IMR-90 (cell line): ENCODE results near the gene TP73. TPM values are rescaled to one million over a fixed set of nuclear protein-coding genes. Genes with fewer than 3 reads are reported as not detected.

Experiments used
- ATAC-seq: fragments of 200-7000 bp; cut with Tn5 transposase; 2 replicates; pipeline ENCODE4 v1.9.1; 2020; ENCODE audit warnings: low read depth, mild to moderate bottlenecking, moderate library complexity
- BruUV-seq: library from RNA; stranded (reverse); fragments of 400-500 nt; replicated peaks from 2 replicates; lab custom pipeline; 2021; lab: Mats Ljungman, UMichigan
- CTCF ChIA-PET: fragments of 300-600 bp; formaldehyde crosslinking; extraction: SDS; loops from one replicate; lab custom pipeline; 2021; ENCODE audit warnings: antibody characterized with exemption; lab: Yijun Ruan, JAX
- POLR2A ChIA-PET: fragments of 300-600 bp; sonication (Branson Sonifier 250); formaldehyde crosslinking; loops from one replicate; lab custom pipeline; 2022; ENCODE audit warnings: antibody characterized with exemption; ENCODE audit not compliant: unreplicated experiment; lab: Charles Lee
- DNase-seq: peaks from one replicate; pipeline ENCODE4 v3.0.0; 2013
- H2AFZ ChIP-seq: replicated peaks from 2 replicates; pipeline ENCODE3; 2013; ENCODE audit warnings: low read length, mild to moderate bottlenecking; ENCODE audit not compliant: poor library complexity
- H2AK5ac ChIP-seq: 2 replicates; pipeline ENCODE4 v1.6.1; 2013; ENCODE audit warnings: low read depth, low read length, inconsistent platforms
- H2AK9ac ChIP-seq: replicated peaks from 2 replicates; pipeline ENCODE3; 2013; ENCODE audit warnings: mild to moderate bottlenecking, low read depth, low read length, moderate library complexity; ENCODE audit not compliant: poor library complexity
- H2BK120ac ChIP-seq: 2 replicates; pipeline ENCODE4 v1.6.1; 2013; ENCODE audit warnings: low read depth, low read length, inconsistent platforms
- H2BK15ac ChIP-seq: 3 replicates; pipeline ENCODE4 v1.6.1; 2013; ENCODE audit warnings: low read depth, low read length, inconsistent platforms
- H2BK20ac ChIP-seq: 2 replicates; pipeline ENCODE4 v1.6.1; 2013; ENCODE audit warnings: low read depth, mild to moderate bottlenecking, inconsistent platforms, low read length, moderate library complexity
- H2BK5ac ChIP-seq: 2 replicates; pipeline ENCODE4 v1.6.1; 2013; ENCODE audit warnings: mild to moderate bottlenecking, low read depth, low read length, inconsistent platforms; ENCODE audit not compliant: poor library complexity, severe bottlenecking
- H3K14ac ChIP-seq: replicated peaks from 2 replicates; pipeline ENCODE4 v1.6.1; 2013; ENCODE audit warnings: low read depth, low read length, inconsistent platforms
- H3K18ac ChIP-seq: 2 replicates; pipeline ENCODE4 v1.6.1; 2013; ENCODE audit warnings: low read depth, low read length, control low read depth
- H3K23ac ChIP-seq: 2 replicates; pipeline ENCODE4 v1.6.1; 2013; ENCODE audit warnings: low read depth, low read length, inconsistent platforms
- H3K27ac ChIP-seq: 2 replicates; pipeline ENCODE4 v1.5.1; 2013; ENCODE audit warnings: mild to moderate bottlenecking, control low read depth, low read length; ENCODE audit not compliant: insufficient read depth
- H3K27me3 ChIP-seq: 2 replicates; pipeline ENCODE4 v1.6.1; 2013; ENCODE audit warnings: low read length; ENCODE audit not compliant: control insufficient read depth, insufficient read depth
- H3K36me3 ChIP-seq: 2 replicates; pipeline ENCODE4 v1.6.1; 2013; ENCODE audit warnings: low read length, mixed read lengths; ENCODE audit not compliant: control insufficient read depth, insufficient read depth
- H3K4ac ChIP-seq: 2 replicates; pipeline ENCODE4 v1.6.1; 2013; ENCODE audit warnings: low read depth, low read length, inconsistent platforms
- H3K4me1 ChIP-seq: 2 replicates; pipeline ENCODE4 v1.6.1; 2013; ENCODE audit warnings: low read length, mixed read lengths; ENCODE audit not compliant: control insufficient read depth, insufficient read depth
- H3K4me2 ChIP-seq: 2 replicates; pipeline ENCODE4 v1.6.1; 2013; ENCODE audit warnings: low read depth, mild to moderate bottlenecking, control low read depth, low read length, moderate library complexity
- H3K4me3 ChIP-seq: 2 replicates; pipeline ENCODE4 v1.5.1; 2013; ENCODE audit warnings: low read depth, mild to moderate bottlenecking, control low read depth, low read length, moderate library complexity; ENCODE audit not compliant: insufficient read depth
- H3K56ac ChIP-seq: 2 replicates; pipeline ENCODE4 v1.6.1; 2013; ENCODE audit warnings: low read length, inconsistent platforms; ENCODE audit not compliant: insufficient read depth; ENCODE audit errors: extremely low read depth
- H3K79me1 ChIP-seq, 2 experiments: 2 replicates each; pipeline ENCODE4 v1.6.1; 2013; ENCODE audit warnings: low read length in 2 of 2, inconsistent platforms in 1 of 2, low read depth in 1 of 2
- H3K9ac ChIP-seq: 2 replicates; pipeline ENCODE4 v1.6.1; 2013; ENCODE audit warnings: low read depth, low read length, control low read depth
- H3K9me1 ChIP-seq: 2 replicates; pipeline ENCODE4 v1.6.1; 2013; ENCODE audit warnings: low read length, inconsistent platforms; ENCODE audit not compliant: insufficient read depth
- H3K9me3 ChIP-seq: 2 replicates; pipeline ENCODE4 v1.6.1; 2013; ENCODE audit warnings: low read length; ENCODE audit not compliant: control insufficient read depth, insufficient read depth
- H4K20me1 ChIP-seq: 2 replicates; pipeline ENCODE4 v1.6.1; 2013; ENCODE audit warnings: low read length, inconsistent platforms; ENCODE audit not compliant: insufficient read depth
- H4K5ac ChIP-seq: 2 replicates; pipeline ENCODE4 v1.6.1; 2013; ENCODE audit warnings: mild to moderate bottlenecking, low read depth, low read length, control low read depth
- H4K8ac ChIP-seq, 2 experiments: 2 replicates each; pipeline ENCODE4 v1.6.1; 2013; ENCODE audit warnings: low read depth in 2 of 2, low read length in 2 of 2, control low read depth in 1 of 2, inconsistent platforms in 1 of 2
- H4K91ac ChIP-seq: 2 replicates; pipeline ENCODE4 v1.6.1; 2013; ENCODE audit warnings: low read depth, low read length, inconsistent platforms; ENCODE audit not compliant: insufficient read depth
- CEBPB ChIP-seq: IDR thresholded peaks from 2 replicates; pipeline ENCODE4 v1.6.1; 2012; ENCODE audit warnings: low read depth, low read length, improper control_type of control experiment
- CHD1 ChIP-seq: IDR thresholded peaks from 2 replicates; pipeline ENCODE4 v1.6.1; 2012; ENCODE audit warnings: low read depth, low read length, improper control_type of control experiment
- CTCF ChIP-seq: conservative IDR thresholded peaks from 2 replicates; pipeline ENCODE4 v1.5.1; 2012; ENCODE audit warnings: mild to moderate bottlenecking, low read depth, low read length, improper control_type of control experiment
- ELK1 ChIP-seq: fragments of 150-350 bp; IDR thresholded peaks from 2 replicates; pipeline ENCODE4 v1.6.1; 2016; ENCODE audit warnings: low read depth, mild to moderate bottlenecking, low read length, moderate library complexity, borderline replicate concordance
- FOS ChIP-seq: fragments of 150-350 bp; IDR thresholded peaks from 2 replicates; pipeline ENCODE4 v1.6.1; 2016; ENCODE audit warnings: low read depth, low read length
- MAFK ChIP-seq: IDR thresholded peaks from 2 replicates; pipeline ENCODE4 v1.6.1; 2012; ENCODE audit warnings: low read depth, low read length, improper control_type of control experiment
- POLR2A ChIP-seq: IDR thresholded peaks from 2 replicates; pipeline ENCODE4 v1.6.1; 2012; ENCODE audit warnings: mild to moderate bottlenecking, low read depth, low read length
- RAD21 ChIP-seq: IDR thresholded peaks from 2 replicates; pipeline ENCODE4 v1.6.1; 2012; ENCODE audit warnings: low read length, improper control_type of control experiment
- RCOR1 ChIP-seq: IDR thresholded peaks from 2 replicates; pipeline ENCODE4 v1.6.1; 2012; ENCODE audit warnings: mild to moderate bottlenecking, low read length, improper control_type of control experiment; ENCODE audit not compliant: insufficient replicate concordance
- SMC3 ChIP-seq: fragments of 150-350 bp; IDR thresholded peaks from 2 replicates; pipeline ENCODE4 v1.6.1; 2016; ENCODE audit warnings: low read depth, mild to moderate bottlenecking, antibody characterized with exemption, low read length, moderate library complexity
- USF2 ChIP-seq: fragments of 150-350 bp; IDR thresholded peaks from 2 replicates; pipeline ENCODE4 v1.6.1; 2017; ENCODE audit warnings: mild to moderate bottlenecking, antibody characterized with exemption, low read length, low read depth
- WGBS, 2 experiments: methylation state at CpG; one replicate each; pipeline versions ENCODE4 v1.1.5 to v1.1.7; 2013; ENCODE audit warnings: missing lambda C conversion rate in 2 of 2; ENCODE audit not compliant: insufficient read length in 1 of 2; ENCODE audit errors: extremely low coverage in 2 of 2; 5-methylcytosine and 5-hydroxymethylcytosine counted together
- dilution Hi-C: fragments of 300-500 bp; cut with HindIII; formaldehyde crosslinking; loops from one replicate; pipeline ENCODE4 v1.14.3; 2018; ENCODE audit warnings: low sequenced_read_pairs; ENCODE audit not compliant: unreplicated experiment
- in situ Hi-C: fragments of 300-500 bp; cut with MboI; formaldehyde crosslinking; loops from 3 replicates; pipeline ENCODE4 v1.14.3; 2019; ENCODE audit warnings: low sequenced_read_pairs, inconsistent platforms, mixed read lengths
- intact Hi-C: fragments of 100-400 bp; cut with micrococcal nuclease; formaldehyde crosslinking; loops from 2 replicates; pipeline ENCODE4 v1.10.0; 2022
- polyA plus RNA-seq, 3 experiments: library from polyadenylated mRNA; depleted of rRNA; stranded (reverse); fragments of >200 nt; gene quantifications; 2 replicates each; pipeline ENCODE4 v1.2.3, GENCODE V29; 2012; ENCODE audit warnings: low replicate concordance in 1 of 3
- total RNA-seq: library from RNA; depleted of rRNA; stranded (reverse); fragments of >200 nt; gene quantifications from 2 replicates; pipeline ENCODE4 v1.2.3, GENCODE V29; 2012

TP73 gene
- total and polyA plus RNA-seq, 2 of the 4 experiments (the other 2 are of a cell fraction), result not detected

GRCh38 chr1:3689138-3689750 is 36.9 kb downstream of the TP73 start:
- Histone ChIP-seq H2AK5ac (no peak overlapping the region), H4K5ac (no peak overlapping the region), H3K18ac (no peak overlapping the region), H2AFZ (no peak overlapping the region), H3K9me1 (no peaks in the 10 kb centered on the region), H4K8ac (no peak overlapping the region), H4K91ac (no peak overlapping the region), H3K4me1 (no peaks in the 10 kb centered on the region), H3K27me3 (peaks cover 25% of the 10 kb centered on the region; the same call in 1 of the 2 replicates), H3K23ac (no peak overlapping the region), H2BK5ac (no peak overlapping the region), H3K79me1 (no peaks in the 10 kb centered on the region), H3K14ac (no peak overlapping the region), H2BK120ac (no peak overlapping the region), H3K4ac (no peak overlapping the region), H2BK15ac (no peak overlapping the region), H3K56ac (no peak overlapping the region), H4K20me1 (no peaks in the 10 kb centered on the region), H3K9me3 (no peaks in the 10 kb centered on the region), H3K4me3 (no peak overlapping the region), H3K27ac (no peak overlapping the region), H3K36me3 (no peaks in the 10 kb centered on the region), H2BK20ac (no peak overlapping the region), H3K4me2 (no peak overlapping the region), H2AK9ac (no peak overlapping the region), H3K9ac (no peak overlapping the region)
- no TSS peak for BruUV-seq
- intact Hi-C loops, result no loop called here
- no peak for DNase-seq
- ChIA-PET POLR2A (no interaction called here), CTCF (no interaction called here)
- in situ Hi-C loops, result no loop called here
- dilution Hi-C loops, result no loop called here
- TF ChIP-seq POLR2A (no peak), MAFK (no peak), SMC3 (no peak), CEBPB (no peak), CHD1 (no peak), USF2 (no peak), ELK1 (no peak), CTCF (no peak), FOS (no peak), RAD21 (no peak), RCOR1 (no peak)
- no peak for ATAC-seq
- WGBS, 2 experiments, result 39% methylated on average over 3 of the region's 19 CpGs; no CpG with 5 or more reads in 1 of the 2 experiments
